ENCODE data around the gene SLC22A7.
"Not testable (repeated sequence)": the region's sequence is repeated elsewhere in the genome, so short reads cannot be mapped to it uniquely, and the experiment has no call there.

Gene SLC22A7

GRCh38 chr6:43347444-43347843, 49.4 kb downstream of the SLC22A7 start:
- DNase-seq = no peak

GRCh38 chr6:43351951-43352350, 53.9 kb downstream of the SLC22A7 start:
- DNase-seq = not testable (repeated sequence)
